ENCODE results near the gene PELO.

PELO gene

GRCh38 chr5:52834320-52834719 is 46.6 kb downstream of the PELO start:
- no peak for DNase-seq

GRCh38 chr5:52837068-52837467 is 49.4 kb downstream of the PELO start:
- no peak for DNase-seq
